ENCODE measurements around the gene ARHGAP12.
"Not testable (repeated sequence)": the region's sequence is repeated elsewhere in the genome, so short reads cannot be mapped to it uniquely, and the experiment has no call there.

Gene ARHGAP12

DNA sequence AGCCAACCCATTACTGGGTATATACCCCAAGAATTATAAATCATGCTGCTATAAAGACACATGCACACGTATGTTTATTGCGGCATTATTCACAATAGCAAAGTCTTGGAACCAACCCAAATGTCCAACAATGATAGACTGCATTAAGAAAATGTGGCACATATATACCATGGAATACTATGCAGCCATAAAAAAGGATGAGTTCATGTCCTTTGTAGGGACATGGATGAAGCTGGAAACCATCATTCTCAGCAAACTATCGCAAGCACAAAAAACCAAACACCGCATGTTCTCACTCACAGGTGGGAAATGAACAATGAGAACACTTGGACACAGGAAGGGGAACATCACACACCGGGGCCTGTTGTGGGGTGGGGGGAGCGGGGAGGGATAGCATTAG is 32.9 kb downstream of the ARHGAP12 start:
- not testable (repeated sequence) for H3K9ac ChIP-seq (ENCODE audit: low read depth, low read length); H3K27me3 ChIP-seq (ENCODE audit: insufficient read depth, low read length); H3K36me3 ChIP-seq (ENCODE audit: insufficient read depth, low read depth, low read length); H3K4me3 ChIP-seq (ENCODE audit: low read length); H3K9me3 ChIP-seq (ENCODE audit: insufficient read depth, low read depth, low read length); H3K4me1 ChIP-seq (ENCODE audit: insufficient read depth, low read length); H3K27ac ChIP-seq (ENCODE audit: low read length)

GRCh38 chr10:31888442-31888841 is 40.2 kb downstream of the ARHGAP12 start:
- H3K4me3 ChIP-seq (ENCODE audit: low read length) = no peak overlapping the region
- no peak overlapping the region for H3K27ac ChIP-seq (ENCODE audit: low read length)
- H3K36me3 ChIP-seq (ENCODE audit: insufficient read depth, low read depth, low read length) = 0 out of 2 replicates have a peak, but pooled peaks cover 7% of the 10 kb centered on the region
- no peaks in the 10 kb centered on the region for H3K9me3 ChIP-seq (ENCODE audit: insufficient read depth, low read depth, low read length)
- no peaks in the 10 kb centered on the region for H3K27me3 ChIP-seq (ENCODE audit: insufficient read depth, low read length)
- no peak overlapping the region for H3K9ac ChIP-seq (ENCODE audit: low read depth, low read length)
- H3K4me1 ChIP-seq (ENCODE audit: insufficient read depth, low read length) = peaks cover 6% of the 10 kb centered on the region; the same call in 1 of the 2 replicates

- H3K4me1 ChIP-seq (ENCODE audit: insufficient read depth, low read length) = peaks cover 6% of the 10 kb centered on the region; the same call in 1 of the 2 replicates
- H3K27me3 ChIP-seq (ENCODE audit: insufficient read depth, low read length) = no peaks in the 10 kb centered on the region
- H3K9ac ChIP-seq (ENCODE audit: low read depth, low read length) = no peak overlapping the region
- no peaks in the 10 kb centered on the region for H3K9me3 ChIP-seq (ENCODE audit: insufficient read depth, low read depth, low read length)
- H3K4me3 ChIP-seq (ENCODE audit: low read length) = no peak overlapping the region
- H3K27ac ChIP-seq (ENCODE audit: low read length) = no peak overlapping the region
- 0 out of 2 replicates have a peak, but pooled peaks cover 7% of the 10 kb centered on the region for H3K36me3 ChIP-seq (ENCODE audit: insufficient read depth, low read depth, low read length)
Measured at GRCh38 chr10:31887850-31888249, 40.8 kb downstream of the ARHGAP12 start.

GRCh38 chr10:31886885-31887284 is 41.7 kb downstream of the ARHGAP12 start:
- no peak overlapping the region for H3K4me3 ChIP-seq (ENCODE audit: low read length)
- no peaks in the 10 kb centered on the region for H3K27me3 ChIP-seq (ENCODE audit: insufficient read depth, low read length)
- peaks cover 6% of the 10 kb centered on the region; the same call in 1 of the 2 replicates for H3K4me1 ChIP-seq (ENCODE audit: insufficient read depth, low read length)
- no peak overlapping the region for H3K9ac ChIP-seq (ENCODE audit: low read depth, low read length)
- no peaks in the 10 kb centered on the region for H3K9me3 ChIP-seq (ENCODE audit: insufficient read depth, low read depth, low read length)
- no peak overlapping the region for H3K27ac ChIP-seq (ENCODE audit: low read length)
- 0 out of 2 replicates have a peak, but pooled peaks cover 7% of the 10 kb centered on the region for H3K36me3 ChIP-seq (ENCODE audit: insufficient read depth, low read depth, low read length)

- Histone ChIP-seq H3K27me3 (ENCODE audit: insufficient read depth, low read length) (no peaks in the 10 kb centered on the region), H3K9me3 (ENCODE audit: insufficient read depth, low read depth, low read length) (no peaks in the 10 kb centered on the region), H3K27ac (ENCODE audit: low read length) (no peak overlapping the region), H3K4me1 (ENCODE audit: insufficient read depth, low read length) (peaks cover 6% of the 10 kb centered on the region; the same call in 1 of the 2 replicates), H3K4me3 (ENCODE audit: low read length) (no peak overlapping the region), H3K9ac (ENCODE audit: low read depth, low read length) (no peak overlapping the region), H3K36me3 (ENCODE audit: insufficient read depth, low read depth, low read length) (0 out of 2 replicates have a peak, but pooled peaks cover 7% of the 10 kb centered on the region)
Measured at GRCh38 chr10:31885971-31886370, 42.7 kb downstream of the ARHGAP12 start.

DNA sequence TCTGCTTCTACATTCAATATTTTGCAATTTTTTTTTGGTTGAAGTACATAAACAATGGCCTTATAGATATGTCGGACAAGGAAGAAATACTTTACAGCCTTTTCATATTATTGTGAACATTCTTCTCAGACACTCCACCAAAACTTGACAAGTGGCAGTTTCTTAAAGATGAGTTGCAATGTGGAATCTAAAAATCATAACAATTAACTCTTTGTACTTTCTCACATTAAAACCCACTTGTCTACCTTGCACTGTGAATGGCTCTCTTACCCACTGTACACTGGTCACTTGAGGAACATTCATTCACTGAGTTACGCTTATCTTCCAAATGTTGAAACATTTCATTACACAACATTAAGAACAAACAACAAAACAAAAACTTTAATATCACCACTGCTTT is 44.2 kb downstream of the ARHGAP12 start:
- H3K27me3 ChIP-seq (ENCODE audit: insufficient read depth, low read length) = no peaks in the 10 kb centered on the region
- no peak overlapping the region for H3K4me3 ChIP-seq (ENCODE audit: low read length)
- H3K9me3 ChIP-seq (ENCODE audit: insufficient read depth, low read depth, low read length) = no peaks in the 10 kb centered on the region
- H3K36me3 ChIP-seq (ENCODE audit: insufficient read depth, low read depth, low read length) = 0 out of 2 replicates have a peak, but pooled peaks cover 7% of the 10 kb centered on the region
- H3K27ac ChIP-seq (ENCODE audit: low read length) = no peak overlapping the region
- H3K4me1 ChIP-seq (ENCODE audit: insufficient read depth, low read length) = peaks cover 3% of the 10 kb centered on the region; the same call in 1 of the 2 replicates
- no peak overlapping the region for H3K9ac ChIP-seq (ENCODE audit: low read depth, low read length)

DNA sequence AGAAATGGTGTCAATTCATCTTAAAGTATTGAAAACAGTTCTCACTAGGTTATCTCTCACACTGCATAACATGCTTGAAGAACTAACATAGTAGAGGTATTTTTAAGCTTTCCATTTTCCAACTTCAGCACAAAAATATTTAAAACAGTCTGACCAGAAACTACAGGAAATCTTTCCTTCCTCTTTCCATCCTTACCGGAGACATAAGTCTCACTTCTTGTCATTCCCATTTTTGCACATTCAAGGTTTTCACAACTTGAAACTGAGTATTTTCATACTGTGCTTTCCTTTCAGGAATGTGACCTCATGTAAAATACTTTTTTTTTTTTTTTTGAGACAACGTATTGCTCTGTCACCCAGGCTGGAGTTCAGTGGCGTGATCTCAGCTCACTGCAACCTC is 45.2 kb downstream of the ARHGAP12 start:
- no peak overlapping the region for H3K27ac ChIP-seq (ENCODE audit: low read length)
- peaks cover 3% of the 10 kb centered on the region; the same call in 1 of the 2 replicates for H3K4me1 ChIP-seq (ENCODE audit: insufficient read depth, low read length)
- no peaks in the 10 kb centered on the region for H3K9me3 ChIP-seq (ENCODE audit: insufficient read depth, low read depth, low read length)
- H3K4me3 ChIP-seq (ENCODE audit: low read length) = no peak overlapping the region
- H3K27me3 ChIP-seq (ENCODE audit: insufficient read depth, low read length) = no peaks in the 10 kb centered on the region
- no peak overlapping the region for H3K9ac ChIP-seq (ENCODE audit: low read depth, low read length)
- H3K36me3 ChIP-seq (ENCODE audit: insufficient read depth, low read depth, low read length) = 0 out of 2 replicates have a peak, but pooled peaks cover 7% of the 10 kb centered on the region

- Histone ChIP-seq H3K9ac (ENCODE audit: low read depth, low read length) (no peak overlapping the region), H3K4me1 (ENCODE audit: insufficient read depth, low read length) (peaks cover 12% of the 10 kb centered on the region), H3K9me3 (ENCODE audit: insufficient read depth, low read depth, low read length) (no peaks in the 10 kb centered on the region), H3K4me3 (ENCODE audit: low read length) (no peak overlapping the region), H3K36me3 (ENCODE audit: insufficient read depth, low read depth, low read length) (no peaks in the 10 kb centered on the region), H3K27me3 (ENCODE audit: insufficient read depth, low read length) (no peaks in the 10 kb centered on the region), H3K27ac (ENCODE audit: low read length) (no peak overlapping the region)
Measured at GRCh38 chr10:31878486-31878885, 50.1 kb downstream of the ARHGAP12 start.

DNA sequence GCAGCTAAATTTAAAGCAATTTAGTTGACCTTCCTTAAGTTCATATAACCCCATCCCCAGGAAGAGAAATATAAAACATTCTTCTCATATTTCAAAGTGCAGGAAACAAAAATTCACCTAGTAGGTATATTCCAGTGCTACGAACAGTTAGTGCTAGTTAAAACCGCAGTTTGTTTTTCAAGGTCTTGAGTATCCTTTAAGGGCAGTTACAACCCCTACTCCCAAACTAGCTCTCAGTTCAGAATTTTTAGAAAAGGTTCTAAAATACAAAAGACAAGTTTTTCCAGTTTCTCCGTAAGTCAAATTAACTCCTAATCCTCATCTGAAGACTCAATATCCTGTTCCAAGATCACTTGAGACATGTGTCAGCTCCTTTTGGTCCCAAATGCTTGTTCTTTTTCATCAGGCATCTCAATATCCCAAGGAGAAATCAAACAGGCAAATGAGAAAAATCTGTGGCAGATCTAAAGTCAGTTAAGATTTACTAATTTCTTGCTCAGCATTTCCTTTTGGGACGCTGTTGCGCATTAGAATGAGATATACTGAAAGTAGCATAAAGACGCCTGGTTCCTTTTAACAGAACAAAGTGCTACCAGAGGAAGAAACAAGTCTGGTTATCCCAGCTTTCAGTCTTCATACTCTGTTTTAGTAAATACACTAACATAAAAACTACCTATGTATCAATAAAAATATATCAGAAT is 51.8 kb downstream of the ARHGAP12 start:
- H3K27me3 ChIP-seq (ENCODE audit: insufficient read depth, low read length) = no peaks in the 10 kb centered on the region
- no peak overlapping the region for H3K27ac ChIP-seq (ENCODE audit: low read length)
- no peak overlapping the region for H3K9ac ChIP-seq (ENCODE audit: low read depth, low read length)
- H3K4me3 ChIP-seq (ENCODE audit: low read length) = no peak overlapping the region
- no peaks in the 10 kb centered on the region for H3K36me3 ChIP-seq (ENCODE audit: insufficient read depth, low read depth, low read length)
- H3K4me1 ChIP-seq (ENCODE audit: insufficient read depth, low read length) = peaks cover 12% of the 10 kb centered on the region
- no peaks in the 10 kb centered on the region for H3K9me3 ChIP-seq (ENCODE audit: insufficient read depth, low read depth, low read length)

DNA sequence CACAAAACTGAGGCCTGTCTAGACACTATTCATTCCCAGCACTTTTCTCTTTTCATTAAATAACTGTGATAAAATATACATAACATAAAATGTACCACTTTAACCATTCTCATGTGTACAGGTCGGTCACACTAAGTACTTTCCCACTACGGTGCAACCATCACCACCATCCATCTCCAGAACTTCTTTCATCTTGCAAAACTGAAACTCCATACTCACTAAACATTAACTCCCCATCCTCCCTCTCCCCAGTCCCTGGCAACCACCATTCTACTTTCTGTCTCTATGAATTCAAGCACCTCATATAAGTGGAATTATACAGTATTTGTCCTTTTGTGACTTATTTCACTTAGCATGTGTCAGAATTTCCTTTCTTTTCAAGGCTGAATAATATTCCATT is 53.0 kb downstream of the ARHGAP12 start:
- H3K4me3 ChIP-seq (ENCODE audit: low read length) = no peak overlapping the region
- H3K36me3 ChIP-seq (ENCODE audit: insufficient read depth, low read depth, low read length) = no peaks in the 10 kb centered on the region
- peaks cover 22% of the 10 kb centered on the region for H3K4me1 ChIP-seq (ENCODE audit: insufficient read depth, low read length)
- no peak overlapping the region for H3K9ac ChIP-seq (ENCODE audit: low read depth, low read length)
- H3K9me3 ChIP-seq (ENCODE audit: insufficient read depth, low read depth, low read length) = no peaks in the 10 kb centered on the region
- no peak overlapping the region for H3K27ac ChIP-seq (ENCODE audit: low read length)
- no peaks in the 10 kb centered on the region for H3K27me3 ChIP-seq (ENCODE audit: insufficient read depth, low read length)

GRCh38 chr10:31873724-31874123 is 54.9 kb downstream of the ARHGAP12 start:
- H3K27ac ChIP-seq (ENCODE audit: low read length) = no peak overlapping the region
- no peak overlapping the region for H3K9ac ChIP-seq (ENCODE audit: low read depth, low read length)
- no peaks in the 10 kb centered on the region for H3K36me3 ChIP-seq (ENCODE audit: insufficient read depth, low read depth, low read length)
- H3K4me1 ChIP-seq (ENCODE audit: insufficient read depth, low read length) = peaks cover 22% of the 10 kb centered on the region
- H3K4me3 ChIP-seq (ENCODE audit: low read length) = no peak overlapping the region
- H3K27me3 ChIP-seq (ENCODE audit: insufficient read depth, low read length) = no peaks in the 10 kb centered on the region
- H3K9me3 ChIP-seq (ENCODE audit: insufficient read depth, low read depth, low read length) = no peaks in the 10 kb centered on the region

DNA sequence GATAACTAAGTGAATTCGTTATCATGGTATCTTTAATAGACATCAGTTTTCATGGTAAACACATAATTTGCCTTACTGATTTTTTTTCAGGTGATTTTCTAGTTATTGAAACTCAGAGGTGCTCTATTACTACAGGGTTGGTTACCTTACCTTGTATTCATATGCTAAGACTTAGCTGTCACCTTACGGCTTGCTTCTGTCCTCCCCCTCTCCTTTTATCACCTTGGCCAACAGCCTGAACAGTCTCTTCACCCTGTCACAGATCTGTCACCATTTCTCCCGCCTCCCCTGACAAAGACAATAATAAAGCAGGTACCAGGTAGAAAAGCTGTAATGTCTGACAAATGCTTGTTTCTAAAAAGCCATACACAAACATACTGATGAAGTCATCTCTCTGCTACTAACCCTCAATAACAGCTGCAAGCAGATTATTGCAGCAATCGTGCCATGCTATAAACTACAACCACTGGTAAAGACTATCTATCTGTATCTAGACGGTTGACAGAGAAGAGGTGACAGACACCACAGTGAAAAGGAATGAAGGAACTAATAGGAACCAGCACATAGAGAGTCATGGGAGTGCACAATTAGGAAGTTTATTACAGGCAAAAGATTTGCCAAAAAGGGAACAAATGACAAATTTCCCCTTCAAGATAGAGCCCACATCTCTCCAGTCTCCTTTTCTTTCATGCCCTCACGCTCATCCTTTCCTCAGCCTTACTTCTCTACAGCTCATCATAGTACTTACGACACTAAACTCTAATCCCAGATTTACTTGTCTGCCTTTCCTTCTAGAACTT is 57.2 kb downstream of the ARHGAP12 start:
- Histone ChIP-seq H3K4me1 (ENCODE audit: insufficient read depth, low read length) (peaks cover 14% of the 10 kb centered on the region), H3K27me3 (ENCODE audit: insufficient read depth, low read length) (no peaks in the 10 kb centered on the region), H3K36me3 (ENCODE audit: insufficient read depth, low read depth, low read length) (no peaks in the 10 kb centered on the region)

More for the DNA sequence above, 57.2 kb downstream of the ARHGAP12 start:
- no peak overlapping the region for H3K4me3 ChIP-seq (ENCODE audit: low read length)
- no peak overlapping the region for H3K9ac ChIP-seq (ENCODE audit: low read depth, low read length)
- H3K9me3 ChIP-seq (ENCODE audit: insufficient read depth, low read depth, low read length) = no peaks in the 10 kb centered on the region
- H3K27ac ChIP-seq (ENCODE audit: low read length) = no peak overlapping the region

All from iPS-20b (cell line).